HAP-1 (cell line): ENCODE data around the gene FAM228B.
"Not testable (repeated sequence)": the region's sequence is repeated elsewhere in the genome, so short reads cannot be mapped to it uniquely, and the experiment has no call there.

Experiments
- DNase-seq, 2 experiments: peaks; one replicate each; pipeline ENCODE4 v3.0.0-alpha.2; 2016 to 2020; ENCODE audit warnings: low spot score in 2 of 2
- H3K27me3 ChIP-seq: fragments of 250-450 bp; sonication (Bioruptor Pico); 2 replicates; pipeline ENCODE4 v1.5.1; 2020; ENCODE audit warnings: low read depth, mild to moderate bottlenecking, moderate library complexity
- H3K36me3 ChIP-seq: fragments of 250-450 bp; sonication (Bioruptor Pico); replicated peaks from 2 replicates; pipeline ENCODE4 v1.5.1; 2020; ENCODE audit warnings: mild to moderate bottlenecking
- H3K4me1 ChIP-seq: fragments of 250-450 bp; sonication (Bioruptor Pico); 2 replicates; pipeline ENCODE4 v1.5.1; 2020; ENCODE audit warnings: mild to moderate bottlenecking
- H3K4me3 ChIP-seq: fragments of 250-450 bp; sonication (Bioruptor Pico); 2 replicates; pipeline ENCODE4 v1.5.1; 2020; ENCODE audit warnings: mild to moderate bottlenecking, moderate library complexity
- H3K9me3 ChIP-seq: fragments of 250-450 bp; sonication (Bioruptor Pico); 2 replicates; pipeline ENCODE4 v1.5.1; 2020; ENCODE audit warnings: mild to moderate bottlenecking, moderate library complexity
- in situ Hi-C: fragments of 300-500 bp; cut with MboI; formaldehyde crosslinking; loops from 3 replicates; pipeline ENCODE4 v1.14.3; 2020; ENCODE audit warnings: low sequenced_read_pairs, inconsistent platforms, mixed read lengths

Gene FAM228B

DNA sequence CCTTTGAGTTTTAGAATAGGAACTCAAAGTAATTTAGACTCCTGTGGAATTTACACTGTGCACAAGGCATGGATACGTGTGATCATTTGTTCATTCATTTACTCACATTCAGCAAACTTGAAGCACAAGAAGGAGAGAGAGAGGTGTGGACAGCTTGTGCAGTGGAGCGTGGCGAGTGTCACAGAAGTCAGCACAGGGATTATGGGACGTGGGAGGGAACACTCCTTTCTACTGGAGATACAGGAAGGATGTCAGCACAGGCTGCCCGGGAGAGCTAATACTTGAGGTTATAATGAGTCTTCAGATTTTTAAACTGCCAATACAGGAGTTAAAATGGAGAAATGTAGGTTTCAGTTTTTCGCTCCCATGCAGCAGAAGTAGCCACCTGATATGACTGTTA, 58.6 kb downstream of the FAM228B start:
- in situ Hi-C loops: no loop called here
- H3K4me1 ChIP-seq: no peaks in the 10 kb centered on the region
- no peaks in the 10 kb centered on the region for H3K36me3 ChIP-seq
- H3K4me3 ChIP-seq: no peak overlapping the region
- no peaks in the 10 kb centered on the region; the same call in 1 of the 2 replicates for H3K27me3 ChIP-seq
- DNase-seq: peak; percentile 12 to 31
- H3K9me3 ChIP-seq: no peaks in the 10 kb centered on the region

DNA sequence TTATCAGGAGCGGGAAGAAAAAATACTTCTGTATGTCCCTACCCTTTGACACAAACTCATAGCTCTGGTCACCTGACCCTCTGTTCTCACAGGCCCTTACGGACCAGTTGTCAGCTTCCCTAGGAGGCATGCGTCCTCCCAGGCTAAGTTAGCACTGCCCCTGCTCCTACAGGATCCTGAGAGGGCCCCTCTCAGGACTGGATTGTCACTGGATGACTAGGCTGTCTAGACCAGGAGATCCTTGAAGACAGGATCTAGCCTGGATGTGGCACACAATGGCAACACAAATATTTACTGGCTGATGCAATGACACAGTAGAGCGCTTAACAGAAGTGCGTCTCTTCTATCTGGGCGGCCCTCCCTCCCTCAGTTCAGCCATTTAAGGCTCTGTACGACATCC, 59.2 kb downstream of the FAM228B start:
- H3K4me1 ChIP-seq: no peaks in the 10 kb centered on the region
- H3K4me3 ChIP-seq: no peak overlapping the region
- H3K27me3 ChIP-seq: no peaks in the 10 kb centered on the region; the same call in 1 of the 2 replicates
- H3K36me3 ChIP-seq: no peaks in the 10 kb centered on the region
- in situ Hi-C loops: no loop called here
- no peak for DNase-seq
- H3K9me3 ChIP-seq: no peaks in the 10 kb centered on the region

DNA sequence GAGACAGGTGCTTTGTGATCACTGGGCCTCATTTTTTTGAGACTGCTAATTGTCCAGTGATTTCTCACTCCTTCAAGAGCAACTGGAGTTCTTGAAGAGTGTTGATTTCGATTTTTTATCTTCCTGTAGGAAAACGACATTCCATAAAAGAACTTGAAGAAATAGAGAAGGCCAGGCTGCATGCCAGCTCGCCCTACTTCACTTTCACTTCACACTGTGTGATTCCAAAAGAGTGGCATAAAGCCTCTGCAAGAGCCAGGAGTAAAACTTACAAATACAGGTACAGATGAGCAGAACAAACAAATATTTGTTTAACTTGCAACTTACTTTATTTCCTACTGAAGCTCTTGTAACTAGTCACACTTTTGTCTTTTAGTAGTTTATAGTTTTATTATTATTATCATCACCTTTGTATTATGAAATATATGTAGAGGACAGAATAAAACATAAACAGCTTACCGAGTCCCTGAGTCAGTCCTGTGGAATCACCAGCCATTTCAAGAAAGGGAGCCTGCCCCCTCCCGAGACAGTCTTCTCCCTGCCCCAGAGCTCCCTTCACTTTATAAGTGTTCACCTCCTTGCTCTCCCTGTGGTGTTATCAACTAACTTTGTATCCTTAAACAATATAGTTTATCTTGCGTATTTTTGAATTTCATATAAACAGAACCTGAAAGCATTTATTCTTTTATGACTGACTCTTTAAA, 60.2 kb downstream of the FAM228B start:
- in situ Hi-C loops: no loop called here
- Histone ChIP-seq H3K4me1 (no peaks in the 10 kb centered on the region), H3K4me3 (no peak overlapping the region), H3K27me3 (no peaks in the 10 kb centered on the region; the same call in 1 of the 2 replicates), H3K36me3 (no peaks in the 10 kb centered on the region), H3K9me3 (no peaks in the 10 kb centered on the region)
- DNase-seq: no peak

DNA sequence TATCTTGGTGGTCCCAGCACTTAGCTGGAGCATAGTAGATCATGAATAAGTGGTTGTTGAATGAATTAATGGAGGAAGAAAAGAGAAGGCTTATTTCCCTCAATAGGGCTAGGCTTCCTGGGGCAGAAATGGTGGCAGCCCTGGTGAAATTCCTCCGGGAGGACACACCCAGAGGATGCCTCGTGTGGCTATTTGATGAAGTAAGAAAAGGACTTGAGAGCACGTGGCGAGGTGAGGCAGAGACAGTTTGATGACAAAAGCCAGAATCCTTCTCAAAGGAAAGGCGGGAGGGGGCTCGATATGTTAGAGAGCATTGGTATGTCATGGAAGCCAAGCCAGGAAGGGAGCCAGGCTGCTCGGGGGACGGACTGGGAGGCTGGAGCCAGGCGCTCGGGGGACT, 66.3 kb downstream of the FAM228B start:
- no peak overlapping the region for H3K4me3 ChIP-seq
- no peaks in the 10 kb centered on the region for H3K27me3 ChIP-seq
- DNase-seq: no peak
- in situ Hi-C loops: no loop called here
- no peaks in the 10 kb centered on the region for H3K9me3 ChIP-seq
- no peaks in the 10 kb centered on the region for H3K36me3 ChIP-seq
- no peaks in the 10 kb centered on the region for H3K4me1 ChIP-seq

DNA sequence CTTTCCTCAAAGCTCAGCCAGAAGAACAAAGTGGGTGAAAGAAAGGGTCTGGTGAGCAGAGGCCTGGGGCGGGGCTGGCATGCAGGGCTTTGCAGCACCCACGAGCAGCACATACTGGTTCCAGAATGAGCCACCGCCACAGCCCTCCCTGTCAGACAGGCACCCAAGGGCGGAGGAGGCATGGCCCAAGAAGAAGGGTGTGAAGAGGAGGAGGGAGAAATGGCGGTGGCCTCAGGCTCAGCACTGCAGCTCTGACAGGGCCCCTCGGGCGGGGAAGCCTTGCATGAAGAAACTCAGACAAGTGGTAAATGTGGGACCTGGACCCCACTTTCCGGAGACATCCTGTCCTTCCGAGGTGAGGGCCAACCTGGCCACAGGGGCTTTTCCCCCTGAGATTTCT, 67.2 kb downstream of the FAM228B start:
- H3K4me3 ChIP-seq: no peak overlapping the region
- in situ Hi-C loops: no loop called here
- no peaks in the 10 kb centered on the region for H3K27me3 ChIP-seq
- no peak for DNase-seq
- H3K36me3 ChIP-seq: no peaks in the 10 kb centered on the region
- H3K4me1 ChIP-seq: no peaks in the 10 kb centered on the region
- no peaks in the 10 kb centered on the region for H3K9me3 ChIP-seq

DNA sequence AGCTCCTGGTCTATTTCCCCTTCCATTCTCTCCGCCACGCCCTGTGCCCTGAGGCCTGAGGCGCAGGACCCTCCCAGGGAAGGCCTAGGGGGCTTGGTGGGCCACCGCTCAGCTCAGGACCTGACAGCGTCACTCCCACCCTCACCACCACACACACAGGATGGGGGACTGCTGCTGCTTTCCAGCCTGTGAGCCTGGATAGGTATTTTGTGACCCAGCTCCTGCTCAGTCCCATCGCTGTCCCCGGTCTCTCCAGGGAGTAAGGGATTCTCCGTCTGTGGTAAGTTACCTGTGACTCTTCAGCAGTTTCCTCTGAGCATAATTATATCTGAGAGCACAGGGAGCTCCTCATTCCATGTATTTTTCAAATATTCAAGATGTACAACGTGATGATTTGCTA, 67.9 kb downstream of the FAM228B start:
- H3K27me3 ChIP-seq: no peaks in the 10 kb centered on the region
- no peaks in the 10 kb centered on the region for H3K36me3 ChIP-seq
- no peak for DNase-seq
- in situ Hi-C loops: no loop called here
- no peaks in the 10 kb centered on the region for H3K4me1 ChIP-seq
- H3K9me3 ChIP-seq: no peaks in the 10 kb centered on the region
- no peak overlapping the region for H3K4me3 ChIP-seq

DNA sequence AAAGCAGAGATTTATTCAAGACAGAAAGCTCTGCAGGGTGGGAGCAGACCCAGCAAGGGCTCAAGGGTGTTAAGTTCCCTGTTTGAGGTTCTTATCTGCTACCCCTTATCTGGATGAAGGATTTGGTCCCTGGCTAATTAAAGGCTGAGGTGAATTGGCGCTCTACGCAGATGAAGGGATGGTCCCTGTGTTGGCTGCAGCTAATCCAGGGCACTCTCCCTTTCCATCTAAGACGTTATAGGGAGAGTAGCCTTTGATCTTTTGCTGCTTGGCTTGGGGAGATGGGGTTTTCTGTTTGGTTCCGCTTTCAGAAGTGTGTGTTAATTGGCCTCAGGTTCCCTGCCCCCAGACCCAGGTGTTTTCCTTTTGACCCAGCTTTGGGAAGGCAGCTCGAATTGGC, 68.6 kb downstream of the FAM228B start:
- DNase-seq: no peak
- in situ Hi-C loops: no loop called here
- H3K4me3 ChIP-seq: no peak overlapping the region
- H3K4me1 ChIP-seq: no peaks in the 10 kb centered on the region
- no peaks in the 10 kb centered on the region for H3K36me3 ChIP-seq
- no peaks in the 10 kb centered on the region for H3K27me3 ChIP-seq
- no peaks in the 10 kb centered on the region for H3K9me3 ChIP-seq

DNA sequence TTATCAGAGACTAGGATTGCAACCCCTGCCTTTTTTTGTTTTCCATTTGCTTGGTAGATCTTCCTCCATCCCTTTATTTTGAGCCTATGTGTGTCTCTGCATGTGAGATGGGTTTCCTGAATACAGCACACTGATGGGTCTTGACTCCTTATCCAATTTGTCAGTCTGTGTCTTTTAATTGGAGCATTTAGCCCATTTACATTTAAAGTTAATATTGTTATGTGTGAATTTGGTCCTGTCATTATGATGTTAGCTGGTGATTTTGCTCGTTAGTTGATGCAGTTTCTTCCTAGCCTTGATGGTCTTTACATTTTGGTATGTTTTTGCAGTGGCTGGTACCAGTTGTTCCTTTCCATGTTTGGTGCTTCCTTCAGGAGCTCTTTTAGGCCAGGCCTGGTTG, 73.9 kb downstream of the FAM228B start:
- in situ Hi-C loops, H3K27me3 ChIP-seq: not testable (repeated sequence)

DNA sequence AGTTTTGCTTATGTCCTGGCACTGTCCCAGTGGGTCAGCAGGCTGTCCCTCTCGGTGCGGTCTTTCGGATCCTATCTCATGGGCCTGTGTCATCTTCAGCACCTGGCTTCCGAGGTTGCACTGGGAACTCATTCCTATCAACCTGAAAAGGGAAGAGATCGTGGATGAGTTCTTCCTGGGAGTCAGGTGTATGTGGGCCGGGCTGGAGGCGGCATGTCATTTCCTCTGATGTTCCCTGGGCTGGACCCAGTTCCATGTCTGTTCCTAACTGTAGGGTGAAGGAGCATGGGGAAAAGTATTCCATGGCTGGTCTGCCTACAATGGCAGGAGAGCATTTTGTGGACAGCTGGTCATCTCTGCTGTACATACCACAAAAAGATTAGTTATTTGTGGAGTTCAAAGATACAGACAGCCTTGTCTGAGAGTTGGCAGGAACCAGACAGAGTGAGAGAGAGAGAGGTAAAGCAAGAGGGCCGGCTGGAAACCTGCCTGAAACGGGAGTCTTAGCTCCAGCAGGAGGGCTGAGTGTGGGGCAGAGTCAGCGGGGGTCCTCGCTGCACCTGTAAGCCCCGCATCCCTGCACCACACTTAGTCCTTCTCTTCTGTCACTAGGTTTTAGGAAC, 76.8 kb downstream of the FAM228B start:
- Histone ChIP-seq H3K9me3 (no peaks in the 10 kb centered on the region), H3K27me3 (no peaks in the 10 kb centered on the region), H3K4me3 (no peak overlapping the region), H3K4me1 (no peaks in the 10 kb centered on the region), H3K36me3 (no peaks in the 10 kb centered on the region)
- no peak for DNase-seq
- in situ Hi-C loops: no loop called here

More for the DNA sequence above, 73.9 kb downstream of the FAM228B start:
- DNase-seq, H3K9me3 ChIP-seq, H3K4me1 ChIP-seq, H3K36me3 ChIP-seq, H3K4me3 ChIP-seq: not testable (repeated sequence)

DNA sequence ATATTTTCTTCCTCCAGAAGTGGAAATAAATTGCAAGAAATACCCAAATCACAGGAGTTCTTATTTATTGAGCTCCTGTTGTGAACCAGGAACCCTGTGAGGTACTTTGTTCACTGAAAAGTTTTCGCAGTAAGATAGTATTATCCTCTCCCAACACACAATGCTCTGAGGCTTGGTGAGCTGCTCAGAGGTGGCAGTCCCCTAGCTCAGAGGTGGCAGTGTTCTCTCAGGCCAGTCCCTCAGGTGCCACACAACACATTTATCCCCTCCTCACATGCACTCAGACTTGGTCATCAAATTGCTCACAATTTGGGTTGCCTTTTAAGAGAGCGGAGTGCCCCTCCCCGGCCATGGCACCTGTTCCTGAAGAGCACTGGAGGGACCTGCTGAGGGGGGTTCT, 77.5 kb downstream of the FAM228B start:
- Histone ChIP-seq H3K36me3 (no peaks in the 10 kb centered on the region), H3K4me1 (no peaks in the 10 kb centered on the region), H3K27me3 (no peaks in the 10 kb centered on the region), H3K4me3 (no peak overlapping the region), H3K9me3 (no peaks in the 10 kb centered on the region)
- in situ Hi-C loops: no loop called here
- DNase-seq: no peak

DNA sequence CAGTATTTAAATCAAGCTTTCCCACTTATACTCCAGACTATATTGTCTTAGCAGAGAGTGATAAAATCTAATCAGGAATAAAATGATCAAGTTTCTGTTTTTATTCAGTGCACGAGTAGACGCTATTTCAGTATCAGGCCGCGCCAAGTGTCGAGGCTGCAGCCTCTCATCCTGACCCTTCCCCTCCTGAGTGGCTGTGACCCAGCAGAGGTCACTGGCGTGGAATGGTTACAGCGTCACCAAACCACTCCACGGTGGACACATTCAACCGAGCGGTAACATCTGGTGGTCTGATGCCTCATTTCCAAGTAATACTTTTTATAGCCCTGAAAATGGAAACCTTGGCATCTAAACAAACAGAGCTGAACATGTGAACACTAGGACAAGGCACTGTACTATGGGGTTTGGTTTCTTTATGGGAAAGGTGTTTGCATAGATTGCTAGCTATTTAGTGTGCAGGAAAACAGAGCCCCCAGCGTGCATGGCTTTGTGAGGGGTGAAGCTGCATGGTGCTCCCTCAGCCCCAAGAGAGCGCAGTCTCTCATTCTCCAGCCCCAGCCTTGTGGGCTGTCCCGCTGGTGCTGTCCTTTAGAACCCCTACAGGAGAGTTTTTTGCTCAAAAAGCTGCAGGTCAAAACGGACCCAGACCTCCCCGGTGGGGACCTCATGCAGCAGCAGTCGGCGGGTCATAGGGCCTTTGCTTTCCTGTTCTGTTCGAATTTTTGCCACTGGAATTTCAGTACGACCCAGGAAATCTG, 79.9 kb downstream of the FAM228B start:
- no peaks in the 10 kb centered on the region for H3K36me3 ChIP-seq
- no peaks in the 10 kb centered on the region for H3K9me3 ChIP-seq
- no peak for DNase-seq
- no peaks in the 10 kb centered on the region for H3K27me3 ChIP-seq
- no peak overlapping the region for H3K4me3 ChIP-seq
- no peaks in the 10 kb centered on the region for H3K4me1 ChIP-seq
- in situ Hi-C loops: no loop called here

DNA sequence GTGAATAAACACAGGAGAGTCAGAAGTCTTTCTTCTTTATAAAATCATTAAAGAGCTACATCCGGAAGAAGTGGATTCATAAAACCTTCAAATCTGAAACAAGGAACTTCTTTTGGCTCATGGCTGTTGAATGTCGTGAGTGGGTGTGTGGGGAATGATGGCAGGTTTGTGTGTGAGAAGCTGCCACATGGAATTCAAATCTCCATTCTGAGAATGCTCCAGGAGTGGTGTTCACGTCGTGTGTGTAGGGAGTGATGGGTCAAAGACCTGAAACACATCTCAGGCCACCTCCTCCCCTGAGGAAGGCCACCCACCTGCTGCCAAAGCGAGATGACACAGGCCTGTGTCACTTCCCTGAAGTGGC, 80.5 kb downstream of the FAM228B start:
- Histone ChIP-seq H3K4me3 (no peak overlapping the region), H3K4me1 (no peaks in the 10 kb centered on the region), H3K27me3 (no peaks in the 10 kb centered on the region), H3K36me3 (no peaks in the 10 kb centered on the region), H3K9me3 (no peaks in the 10 kb centered on the region)
- DNase-seq: no peak
- in situ Hi-C loops: no loop called here

DNA sequence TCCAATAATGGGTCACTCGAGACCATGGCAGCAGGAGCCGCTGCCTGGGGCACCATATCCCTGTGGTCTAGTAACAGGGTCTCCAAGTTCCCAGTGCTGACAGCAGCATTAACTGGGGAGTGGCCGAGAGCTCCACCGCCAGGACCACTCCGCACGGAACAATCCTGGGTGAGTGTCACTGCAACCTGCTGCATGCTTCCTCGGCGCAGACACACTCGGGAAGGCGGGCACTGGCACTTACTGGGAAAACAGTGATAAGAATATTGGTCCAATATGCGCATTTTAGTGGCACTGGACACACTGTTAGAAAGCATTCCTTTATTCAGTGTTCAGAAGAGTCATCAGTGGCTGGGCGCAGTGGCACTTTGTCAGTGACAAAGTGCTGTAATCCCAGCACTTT, 81.2 kb downstream of the FAM228B start:
- no peaks in the 10 kb centered on the region for H3K4me1 ChIP-seq
- H3K9me3 ChIP-seq: no peaks in the 10 kb centered on the region
- in situ Hi-C loops: no loop called here
- no peaks in the 10 kb centered on the region for H3K36me3 ChIP-seq
- H3K4me3 ChIP-seq: no peak overlapping the region
- DNase-seq: no peak
- no peaks in the 10 kb centered on the region for H3K27me3 ChIP-seq

DNA sequence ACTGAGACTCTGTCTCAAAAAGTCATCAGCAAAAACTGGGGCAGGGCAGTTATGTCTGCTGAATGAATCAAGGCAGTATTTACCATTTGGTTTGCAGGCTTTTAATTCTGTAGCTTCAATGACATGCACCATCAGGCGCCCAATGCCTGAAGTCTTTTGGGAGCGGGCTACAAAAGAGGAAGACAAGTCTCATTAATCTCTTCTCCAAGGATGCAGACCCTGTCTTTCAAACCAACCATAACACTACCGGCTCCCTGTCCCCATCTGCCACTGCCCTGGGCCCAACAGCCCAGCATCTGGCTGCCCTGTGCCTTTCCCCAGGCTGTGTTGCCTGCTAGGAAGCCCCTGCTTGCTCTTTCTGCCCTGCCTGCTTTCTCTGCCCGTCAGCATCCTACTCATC, 81.9 kb downstream of the FAM228B start:
- H3K9me3 ChIP-seq: no peaks in the 10 kb centered on the region
- in situ Hi-C loops: no loop called here
- H3K4me3 ChIP-seq: no peak overlapping the region
- no peak for DNase-seq
- no peaks in the 10 kb centered on the region for H3K36me3 ChIP-seq
- H3K27me3 ChIP-seq: no peaks in the 10 kb centered on the region
- no peaks in the 10 kb centered on the region for H3K4me1 ChIP-seq
